ENCODE results near the gene FGGY.
"Not testable (repeated sequence)": the region's sequence is repeated elsewhere in the genome, so short reads cannot be mapped to it uniquely, and the experiment has no call there.

The FGGY gene

GRCh38 chr1:59468828-59469428, 172.0 kb downstream of the FGGY start:
- H3K36me3 ChIP-seq (ENCODE audit: low read depth): no peaks in the 10 kb centered on the region
- ATAC-seq (ENCODE audit: low read depth) (no peak), DNase-seq (ENCODE audit: low spot score) (no peak)

GRCh38 chr1:59471991-59472570, 175.2 kb downstream of the FGGY start:
- not testable (repeated sequence) for H3K4me1 ChIP-seq (ENCODE audit: insufficient read depth, poor library complexity, severe bottlenecking); H3K27me3 ChIP-seq (ENCODE audit: insufficient read depth, poor library complexity, severe bottlenecking); H3K9me3 ChIP-seq (ENCODE audit: severe bottlenecking); H3K27ac ChIP-seq (ENCODE audit: poor library complexity, severe bottlenecking); ATAC-seq (ENCODE audit: low read depth); H3K4me3 ChIP-seq (ENCODE audit: severe bottlenecking); DNase-seq (ENCODE audit: low spot score); H3K36me3 ChIP-seq (ENCODE audit: low read depth)

More at GRCh38 chr1:59468828-59469428, 172.0 kb downstream of the FGGY start:
- no peak for TF ChIP-seq CTCF (IDR thresholded peaks at IDR 0.05; ENCODE audit: poor library complexity, severe bottlenecking)
- no peaks in the 10 kb centered on the region for H3K4me1 ChIP-seq (ENCODE audit: insufficient read depth, poor library complexity, severe bottlenecking)
- H3K9me3 ChIP-seq (ENCODE audit: severe bottlenecking): no peaks in the 10 kb centered on the region
- H3K27ac ChIP-seq (ENCODE audit: poor library complexity, severe bottlenecking): no peak overlapping the region
- H3K4me3 ChIP-seq (ENCODE audit: severe bottlenecking): no peak overlapping the region
- H3K27me3 ChIP-seq (ENCODE audit: insufficient read depth, poor library complexity, severe bottlenecking): no peaks in the 10 kb centered on the region

GRCh38 chr1:59473831-59474230, 176.9 kb downstream of the FGGY start:
- H3K9me3 ChIP-seq (ENCODE audit: severe bottlenecking): no peaks in the 10 kb centered on the region
- peaks cover 7% of the 10 kb centered on the region for H3K4me1 ChIP-seq (ENCODE audit: insufficient read depth, poor library complexity, severe bottlenecking)
- no peak overlapping the region for H3K4me3 ChIP-seq (ENCODE audit: severe bottlenecking)
- no peaks in the 10 kb centered on the region for H3K27me3 ChIP-seq (ENCODE audit: insufficient read depth, poor library complexity, severe bottlenecking)
- no peak for DNase-seq (ENCODE audit: low spot score)
- H3K27ac ChIP-seq (ENCODE audit: poor library complexity, severe bottlenecking): no peak overlapping the region
- H3K36me3 ChIP-seq (ENCODE audit: low read depth): no peaks in the 10 kb centered on the region
- TF ChIP-seq CTCF (IDR thresholded peaks at IDR 0.05; ENCODE audit: poor library complexity, severe bottlenecking): no peak
- ATAC-seq (ENCODE audit: low read depth): no peak

GRCh38 chr1:59474496-59474895, 177.6 kb downstream of the FGGY start:
- H3K27me3 ChIP-seq (ENCODE audit: insufficient read depth, poor library complexity, severe bottlenecking): no peaks in the 10 kb centered on the region
- DNase-seq (ENCODE audit: low spot score) (no peak), ATAC-seq (ENCODE audit: low read depth) (no peak)
- no peak overlapping the region for H3K4me3 ChIP-seq (ENCODE audit: severe bottlenecking)
- H3K9me3 ChIP-seq (ENCODE audit: severe bottlenecking): no peaks in the 10 kb centered on the region
- peaks cover 7% of the 10 kb centered on the region for H3K4me1 ChIP-seq (ENCODE audit: insufficient read depth, poor library complexity, severe bottlenecking)
- H3K36me3 ChIP-seq (ENCODE audit: low read depth): no peaks in the 10 kb centered on the region
- H3K27ac ChIP-seq (ENCODE audit: poor library complexity, severe bottlenecking): no peak overlapping the region
- TF ChIP-seq CTCF (IDR thresholded peaks at IDR 0.05; ENCODE audit: poor library complexity, severe bottlenecking): no peak

- Histone ChIP-seq H3K4me3 (ENCODE audit: severe bottlenecking) (no peak overlapping the region), H3K4me1 (ENCODE audit: insufficient read depth, poor library complexity, severe bottlenecking) (peaks cover 7% of the 10 kb centered on the region), H3K27me3 (ENCODE audit: insufficient read depth, poor library complexity, severe bottlenecking) (no peaks in the 10 kb centered on the region), H3K27ac (ENCODE audit: poor library complexity, severe bottlenecking) (no peak overlapping the region), H3K36me3 (ENCODE audit: low read depth) (no peaks in the 10 kb centered on the region), H3K9me3 (ENCODE audit: severe bottlenecking) (no peaks in the 10 kb centered on the region)
- TF ChIP-seq CTCF (IDR thresholded peaks at IDR 0.05; ENCODE audit: poor library complexity, severe bottlenecking): no peak
- ATAC-seq (ENCODE audit: low read depth): no peak
- DNase-seq (ENCODE audit: low spot score): no peak
Measured at GRCh38 chr1:59475737-59476136, 178.8 kb downstream of the FGGY start.
